Measurements from ENCODE around the gene CIBAR2.

CIBAR2 gene

GRCh38 chr16:85149776-85150175 lies 37.5 kb upstream of the CIBAR2 start:
- Histone ChIP-seq H3K4me2 (ENCODE audit: low read length) (peak overlapping the region; percentile 41), H3K27ac (peak overlapping the region; percentile 95), H3K79me2 (no peaks in the 10 kb centered on the region), H3K36me3 (ENCODE audit: control insufficient read depth, insufficient read depth, low read length) (no peaks in the 10 kb centered on the region), H3K27me3 (ENCODE audit: control insufficient read depth, insufficient read depth, low read length) (no peaks in the 10 kb centered on the region), H3K4me1 (peaks cover 70% of the 10 kb centered on the region), H2AFZ (peak overlapping the region; percentile 59), H3K9me3 (ENCODE audit: control insufficient read depth, low read length) (no peaks in the 10 kb centered on the region), H3K4me3 (ENCODE audit: low read depth, low read length) (no peak overlapping the region), H3K9ac (no peak overlapping the region)
- TF ChIP-seq CTCF (IDR thresholded peaks at IDR 0.05) = no peak

DNA sequence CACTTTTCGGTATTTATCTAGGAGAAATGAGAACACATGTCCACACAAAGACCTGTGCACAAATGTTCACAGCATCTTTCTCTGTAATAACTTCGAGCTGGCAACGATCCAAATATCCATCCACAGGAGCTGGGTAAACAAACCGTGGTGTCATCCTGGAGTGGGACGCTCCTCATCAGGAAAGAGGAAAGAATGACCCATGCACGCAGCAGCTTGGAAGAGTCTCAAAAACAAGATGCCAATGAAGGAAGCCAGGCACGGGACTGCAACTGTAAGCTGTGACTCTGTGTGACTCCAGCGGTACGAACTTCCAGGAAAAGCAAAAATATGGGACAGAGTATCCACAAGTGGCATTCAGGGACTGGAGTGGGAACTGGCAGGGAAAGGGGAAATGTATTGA lies 36.7 kb upstream of the CIBAR2 start:
- Histone ChIP-seq H3K4me3 (ENCODE audit: low read depth, low read length) (no peak overlapping the region), H3K9me3 (ENCODE audit: control insufficient read depth, low read length) (no peaks in the 10 kb centered on the region), H3K36me3 (ENCODE audit: control insufficient read depth, insufficient read depth, low read length) (no peaks in the 10 kb centered on the region), H3K27me3 (ENCODE audit: control insufficient read depth, insufficient read depth, low read length) (no peaks in the 10 kb centered on the region), H3K4me2 (ENCODE audit: low read length) (peak overlapping the region; percentile 18), H2AFZ (no peak overlapping the region), H3K9ac (no peak overlapping the region), H3K79me2 (no peaks in the 10 kb centered on the region), H3K4me1 (peaks cover 78% of the 10 kb centered on the region), H3K27ac (peak overlapping the region; percentile 95)
- no peak for TF ChIP-seq CTCF (IDR thresholded peaks at IDR 0.05)

DNA sequence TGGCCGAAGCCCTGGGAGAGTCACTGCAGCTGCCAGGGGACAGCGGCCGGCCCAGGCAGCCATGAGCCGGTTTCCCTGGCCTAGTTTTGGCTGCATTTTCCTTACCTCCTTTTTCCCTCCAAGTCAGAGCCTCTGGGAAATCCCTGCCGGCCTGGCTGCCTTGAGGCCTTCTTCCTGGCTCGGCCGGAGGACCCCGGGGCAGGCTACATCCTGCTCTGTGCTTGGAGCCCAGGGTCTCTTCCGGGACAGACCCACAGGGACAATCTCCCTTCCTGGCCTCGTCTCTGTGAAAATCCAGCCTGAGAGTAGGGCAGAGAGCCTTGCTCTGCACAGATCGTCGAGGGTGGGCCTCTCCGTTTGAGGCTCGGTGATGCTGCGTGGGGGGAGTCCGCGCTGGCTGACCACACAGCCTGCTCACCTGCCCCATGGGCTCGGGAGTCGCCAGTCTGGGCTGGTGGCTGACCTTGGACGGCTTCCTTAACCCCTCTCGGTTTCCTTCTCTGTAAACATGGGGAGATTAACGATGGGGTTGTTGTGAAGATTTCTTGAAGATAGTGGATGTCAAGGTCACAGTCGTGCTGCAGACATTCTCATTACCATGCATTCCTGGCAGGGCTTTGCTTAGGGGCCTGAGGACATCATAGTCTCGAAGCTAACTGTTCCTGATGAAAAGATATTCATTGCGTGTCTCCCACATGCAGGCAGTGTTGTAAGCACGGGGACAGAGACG lies 34.8 kb upstream of the CIBAR2 start:
- Histone ChIP-seq H3K79me2 (no peaks in the 10 kb centered on the region), H3K27ac (peak overlapping the region; percentile 95)
- no peak for TF ChIP-seq CTCF (IDR thresholded peaks at IDR 0.05)

GRCh38 chr16:85146532-85146797 lies 34.2 kb upstream of the CIBAR2 start:
- peak overlapping the region; percentile 57 for H2AFZ ChIP-seq
- H3K4me2 ChIP-seq (ENCODE audit: low read length) = peak overlapping the region; percentile 43
- H3K27me3 ChIP-seq (ENCODE audit: control insufficient read depth, insufficient read depth, low read length) = no peaks in the 10 kb centered on the region
- H3K27ac ChIP-seq = peak overlapping the region; percentile 95
- peaks cover 77% of the 10 kb centered on the region for H3K4me1 ChIP-seq
- H3K9me3 ChIP-seq (ENCODE audit: control insufficient read depth, low read length) = no peaks in the 10 kb centered on the region
- H3K4me3 ChIP-seq (ENCODE audit: low read depth, low read length) = no peak overlapping the region
- H3K79me2 ChIP-seq = no peaks in the 10 kb centered on the region
- no peak for TF ChIP-seq CTCF (IDR thresholded peaks at IDR 0.05)
- H3K36me3 ChIP-seq (ENCODE audit: control insufficient read depth, insufficient read depth, low read length) = no peaks in the 10 kb centered on the region
- H3K9ac ChIP-seq = no peak overlapping the region

More for the DNA sequence above, 34.8 kb upstream of the CIBAR2 start:
- H3K27me3 ChIP-seq (ENCODE audit: control insufficient read depth, insufficient read depth, low read length) = no peaks in the 10 kb centered on the region
- H3K9ac ChIP-seq = peak overlapping the region; percentile 22
- H3K9me3 ChIP-seq (ENCODE audit: control insufficient read depth, low read length) = no peaks in the 10 kb centered on the region
- peaks cover 83% of the 10 kb centered on the region for H3K4me1 ChIP-seq
- peak overlapping the region; percentile 57 for H2AFZ ChIP-seq
- no peaks in the 10 kb centered on the region for H3K36me3 ChIP-seq (ENCODE audit: control insufficient read depth, insufficient read depth, low read length)
- H3K4me2 ChIP-seq (ENCODE audit: low read length) = peak overlapping the region; percentile 50
- peak overlapping the region; percentile 2 for H3K4me3 ChIP-seq (ENCODE audit: low read depth, low read length)
